ENCODE data around the gene FRY. TPM values are rescaled to one million over a fixed set of nuclear protein-coding genes. Genes with fewer than 3 reads are reported as not detected.

FRY gene
- polyA plus RNA-seq, 4 donors, result 44.1 to 57.3 (median 49.9) TPM

GRCh38 chr13:32248801-32249200 lies 217.2 kb downstream of the FRY start:
- no peak for DNase-seq (ENCODE audit: low read depth in 4 of 4, low spot score in 2 of 4)

- DNase-seq (ENCODE audit: low read depth in 4 of 4, low spot score in 2 of 4), result no peak
Observed at GRCh38 chr13:32252812-32253438, 221.4 kb downstream of the FRY start.

- DNase-seq (ENCODE audit: low read depth in 4 of 4, low spot score in 2 of 4), result no peak
Observed at GRCh38 chr13:32253911-32254399, 222.4 kb downstream of the FRY start.

- no peak for DNase-seq (ENCODE audit: low read depth in 4 of 4, low spot score in 2 of 4)
Observed at GRCh38 chr13:32254416-32254815, 222.8 kb downstream of the FRY start.

- no peak for DNase-seq (ENCODE audit: low read depth in 4 of 4, low spot score in 2 of 4)
Observed at GRCh38 chr13:32254916-32255723, 223.5 kb downstream of the FRY start.

GRCh38 chr13:32255724-32256109 lies 224.1 kb downstream of the FRY start:
- no peak for DNase-seq (ENCODE audit: low read depth in 4 of 4, low spot score in 2 of 4)

- DNase-seq (ENCODE audit: low read depth in 4 of 4, low spot score in 2 of 4), result no peak
Observed at GRCh38 chr13:32256243-32256642, 224.7 kb downstream of the FRY start.

- DNase-seq (ENCODE audit: low read depth in 4 of 4, low spot score in 2 of 4), result no peak
Observed at GRCh38 chr13:32257649-32258048, 226.1 kb downstream of the FRY start.

- no peak for DNase-seq (ENCODE audit: low read depth in 4 of 4, low spot score in 2 of 4)
Observed at GRCh38 chr13:32259116-32259515, 227.5 kb downstream of the FRY start.

- DNase-seq (ENCODE audit: low read depth in 4 of 4, low spot score in 2 of 4), result peak in 1 of 4 donors; percentile 13
Observed at GRCh38 chr13:32261567-32261966, 230.0 kb downstream of the FRY start.

- DNase-seq (ENCODE audit: low read depth in 4 of 4, low spot score in 2 of 4), result no peak
Observed at GRCh38 chr13:32262165-32262564, 230.6 kb downstream of the FRY start.

GRCh38 chr13:32262619-32263018 lies 231.0 kb downstream of the FRY start:
- no peak for DNase-seq (ENCODE audit: low read depth in 4 of 4, low spot score in 2 of 4)

- no peak for DNase-seq (ENCODE audit: low read depth in 4 of 4, low spot score in 2 of 4)
Observed at GRCh38 chr13:32264407-32264806, 232.8 kb downstream of the FRY start.

- no peak for DNase-seq (ENCODE audit: low read depth in 4 of 4, low spot score in 2 of 4)
Observed at GRCh38 chr13:32265726-32266125, 234.2 kb downstream of the FRY start.

GRCh38 chr13:32266130-32266529 lies 234.6 kb downstream of the FRY start:
- no peak for DNase-seq (ENCODE audit: low read depth in 4 of 4, low spot score in 2 of 4)

- DNase-seq (ENCODE audit: low read depth in 4 of 4, low spot score in 2 of 4), result no peak
Observed at GRCh38 chr13:32267836-32268439, 236.4 kb downstream of the FRY start.

GRCh38 chr13:32272021-32272683 lies 240.6 kb downstream of the FRY start:
- DNase-seq (ENCODE audit: low read depth in 4 of 4, low spot score in 2 of 4), result no peak

GRCh38 chr13:32277839-32278238 lies 246.3 kb downstream of the FRY start:
- no peak for DNase-seq (ENCODE audit: low read depth in 4 of 4, low spot score in 2 of 4)

GRCh38 chr13:32278426-32278825 lies 246.9 kb downstream of the FRY start:
- no peak for DNase-seq (ENCODE audit: low read depth in 4 of 4, low spot score in 2 of 4)

GRCh38 chr13:32281096-32281495 lies 249.5 kb downstream of the FRY start:
- no peak for DNase-seq (ENCODE audit: low read depth in 4 of 4, low spot score in 2 of 4)

- no peak for DNase-seq (ENCODE audit: low read depth in 4 of 4, low spot score in 2 of 4)
Observed at GRCh38 chr13:32282096-32282711, 250.6 kb downstream of the FRY start.

All from left renal cortex interstitium (tissue), 4 donors.